ENCODE measurements around the gene SF3B3.

DNA sequence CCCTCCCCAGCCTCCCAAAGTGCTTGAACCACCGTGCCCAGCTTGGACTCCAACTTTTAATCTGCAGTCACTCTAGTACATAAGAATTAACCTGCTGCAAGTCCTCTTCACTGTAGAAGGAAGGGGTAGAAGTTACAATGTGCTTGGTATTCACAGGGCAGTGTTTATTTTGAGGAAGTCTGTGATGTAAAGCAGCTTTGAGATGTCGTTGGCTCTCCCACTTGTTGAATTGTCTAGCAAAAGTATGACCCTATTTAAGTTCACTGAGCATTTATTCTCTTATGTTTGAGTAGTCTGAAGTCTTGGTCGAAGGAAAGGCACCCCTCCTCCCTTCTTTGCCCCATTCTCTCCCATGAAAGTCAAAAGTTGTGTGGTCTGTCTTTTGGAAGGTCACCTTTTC lies 28.2 kb downstream of the SF3B3 start:
- no peak for TF ChIP-seq GATA2 (IDR thresholded peaks at IDR 0.05; ENCODE audit: low read depth, low read length)
- TF ChIP-seq GATA3 (IDR thresholded peaks at IDR 0.05; ENCODE audit: low read depth, low read length) = no peak

Measured in SH-SY5Y (cell line).